Measurements from ENCODE around the gene GPRC5C.

The GPRC5C gene

GRCh38 chr17:74448756-74449155 is 16.9 kb downstream of the GPRC5C start:
- no peak for TF ChIP-seq GATA3 (IDR thresholded peaks at IDR 0.05; ENCODE audit: low read depth, low read length)
- no peak for TF ChIP-seq GATA2 (IDR thresholded peaks at IDR 0.05; ENCODE audit: low read depth, low read length)

- TF ChIP-seq GATA2 (IDR thresholded peaks at IDR 0.05; ENCODE audit: low read depth, low read length) (no peak), GATA3 (IDR thresholded peaks at IDR 0.05; ENCODE audit: low read depth, low read length) (no peak)
Observed at GRCh38 chr17:74449306-74449705, 17.4 kb downstream of the GPRC5C start.

GRCh38 chr17:74449773-74450172 is 17.9 kb downstream of the GPRC5C start:
- no peak for TF ChIP-seq GATA3 (IDR thresholded peaks at IDR 0.05; ENCODE audit: low read depth, low read length)
- TF ChIP-seq GATA2 (IDR thresholded peaks at IDR 0.05; ENCODE audit: low read depth, low read length) = no peak

- no peak for TF ChIP-seq GATA3 (IDR thresholded peaks at IDR 0.05; ENCODE audit: low read depth, low read length)
- TF ChIP-seq GATA2 (IDR thresholded peaks at IDR 0.05; ENCODE audit: low read depth, low read length) = no peak
Observed at GRCh38 chr17:74450231-74450630, 18.3 kb downstream of the GPRC5C start.

- no peak for TF ChIP-seq GATA2 (IDR thresholded peaks at IDR 0.05; ENCODE audit: low read depth, low read length)
- no peak for TF ChIP-seq GATA3 (IDR thresholded peaks at IDR 0.05; ENCODE audit: low read depth, low read length)
Observed at GRCh38 chr17:74450925-74451403, 19.1 kb downstream of the GPRC5C start.

- TF ChIP-seq GATA2 (IDR thresholded peaks at IDR 0.05; ENCODE audit: low read depth, low read length) = no peak
- TF ChIP-seq GATA3 (IDR thresholded peaks at IDR 0.05; ENCODE audit: low read depth, low read length) = no peak
Observed at GRCh38 chr17:74451557-74451956, 19.7 kb downstream of the GPRC5C start.

- no peak for TF ChIP-seq GATA2 (IDR thresholded peaks at IDR 0.05; ENCODE audit: low read depth, low read length)
- TF ChIP-seq GATA3 (IDR thresholded peaks at IDR 0.05; ENCODE audit: low read depth, low read length) = no peak
Observed at GRCh38 chr17:74452033-74452840, 20.3 kb downstream of the GPRC5C start.

- TF ChIP-seq GATA3 (IDR thresholded peaks at IDR 0.05; ENCODE audit: low read depth, low read length) (no peak), GATA2 (IDR thresholded peaks at IDR 0.05; ENCODE audit: low read depth, low read length) (no peak)
Observed at GRCh38 chr17:74452841-74453661, 21.2 kb downstream of the GPRC5C start.

GRCh38 chr17:74453665-74454196 is 21.8 kb downstream of the GPRC5C start:
- no peak for TF ChIP-seq GATA3 (IDR thresholded peaks at IDR 0.05; ENCODE audit: low read depth, low read length)
- no peak for TF ChIP-seq GATA2 (IDR thresholded peaks at IDR 0.05; ENCODE audit: low read depth, low read length)

- TF ChIP-seq GATA2 (IDR thresholded peaks at IDR 0.05; ENCODE audit: low read depth, low read length) = no peak
- TF ChIP-seq GATA3 (IDR thresholded peaks at IDR 0.05; ENCODE audit: low read depth, low read length) = no peak
Observed at GRCh38 chr17:74454197-74455024, 22.5 kb downstream of the GPRC5C start.

- no peak for TF ChIP-seq GATA2 (IDR thresholded peaks at IDR 0.05; ENCODE audit: low read depth, low read length)
- TF ChIP-seq GATA3 (IDR thresholded peaks at IDR 0.05; ENCODE audit: low read depth, low read length) = no peak
Observed at GRCh38 chr17:74455025-74455545, 23.2 kb downstream of the GPRC5C start.

GRCh38 chr17:74455821-74456220 is 23.9 kb downstream of the GPRC5C start:
- TF ChIP-seq GATA2 (IDR thresholded peaks at IDR 0.05; ENCODE audit: low read depth, low read length) (no peak), GATA3 (IDR thresholded peaks at IDR 0.05; ENCODE audit: low read depth, low read length) (no peak)

- TF ChIP-seq GATA3 (IDR thresholded peaks at IDR 0.05; ENCODE audit: low read depth, low read length) = no peak
- TF ChIP-seq GATA2 (IDR thresholded peaks at IDR 0.05; ENCODE audit: low read depth, low read length) = no peak
Observed at GRCh38 chr17:74457146-74457819, 25.4 kb downstream of the GPRC5C start.
